Fibroblast of mammary gland (primary cell): Measurements from ENCODE around the gene SLC2A6.
A peak's percentile ranks its signal among the peaks of the same experiment; 100 is the strongest.

Source experiments
- DNase-seq: peaks from one replicate; pipeline ENCODE4 v3.0.0-alpha.2; 2010; ENCODE audit warnings: low read depth
- H3K4me3 ChIP-seq: 2 replicates; pipeline ENCODE4 v1.5.1; 2011; ENCODE audit warnings: low read depth, mild to moderate bottlenecking, low read length, moderate library complexity; ENCODE audit not compliant: control insufficient read depth
- TF ChIP-seq, protein P1 (sequence below): conservative IDR thresholded peaks from 2 replicates; pipeline ENCODE4 v1.5.1; 2011; ENCODE audit warnings: low read depth, low read length, inconsistent platforms; ENCODE audit not compliant: control insufficient read depth, insufficient read depth

The SLC2A6 gene

DNA sequence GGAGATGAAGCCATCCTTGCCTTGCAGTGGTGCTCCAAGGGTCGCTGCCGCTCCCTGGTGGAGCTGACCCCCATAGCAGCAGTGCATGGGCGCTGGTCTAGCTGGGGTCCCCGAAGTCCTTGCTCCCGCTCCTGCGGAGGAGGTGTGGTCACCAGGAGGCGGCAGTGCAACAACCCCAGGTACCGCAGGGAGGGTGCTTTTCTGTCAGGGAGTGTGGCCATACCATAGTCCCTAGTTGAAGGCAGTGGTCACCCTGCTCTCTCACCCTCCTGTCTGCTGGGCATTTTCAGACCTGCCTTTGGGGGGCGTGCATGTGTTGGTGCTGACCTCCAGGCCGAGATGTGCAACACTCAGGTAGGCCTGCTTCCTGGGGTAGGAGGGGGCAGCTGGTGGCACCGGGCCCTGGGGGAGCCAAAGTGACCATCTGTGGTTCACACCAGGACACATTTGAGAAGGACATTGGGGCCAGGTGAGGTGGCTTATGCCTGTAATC is 45.5 kb downstream of the SLC2A6 start:
- TF ChIP-seq, protein P1, sequence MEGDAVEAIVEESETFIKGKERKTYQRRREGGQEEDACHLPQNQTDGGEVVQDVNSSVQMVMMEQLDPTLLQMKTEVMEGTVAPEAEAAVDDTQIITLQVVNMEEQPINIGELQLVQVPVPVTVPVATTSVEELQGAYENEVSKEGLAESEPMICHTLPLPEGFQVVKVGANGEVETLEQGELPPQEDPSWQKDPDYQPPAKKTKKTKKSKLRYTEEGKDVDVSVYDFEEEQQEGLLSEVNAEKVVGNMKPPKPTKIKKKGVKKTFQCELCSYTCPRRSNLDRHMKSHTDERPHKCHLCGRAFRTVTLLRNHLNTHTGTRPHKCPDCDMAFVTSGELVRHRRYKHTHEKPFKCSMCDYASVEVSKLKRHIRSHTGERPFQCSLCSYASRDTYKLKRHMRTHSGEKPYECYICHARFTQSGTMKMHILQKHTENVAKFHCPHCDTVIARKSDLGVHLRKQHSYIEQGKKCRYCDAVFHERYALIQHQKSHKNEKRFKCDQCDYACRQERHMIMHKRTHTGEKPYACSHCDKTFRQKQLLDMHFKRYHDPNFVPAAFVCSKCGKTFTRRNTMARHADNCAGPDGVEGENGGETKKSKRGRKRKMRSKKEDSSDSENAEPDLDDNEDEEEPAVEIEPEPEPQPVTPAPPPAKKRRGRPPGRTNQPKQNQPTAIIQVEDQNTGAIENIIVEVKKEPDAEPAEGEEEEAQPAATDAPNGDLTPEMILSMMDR = no peak
- no peak for DNase-seq

DNA sequence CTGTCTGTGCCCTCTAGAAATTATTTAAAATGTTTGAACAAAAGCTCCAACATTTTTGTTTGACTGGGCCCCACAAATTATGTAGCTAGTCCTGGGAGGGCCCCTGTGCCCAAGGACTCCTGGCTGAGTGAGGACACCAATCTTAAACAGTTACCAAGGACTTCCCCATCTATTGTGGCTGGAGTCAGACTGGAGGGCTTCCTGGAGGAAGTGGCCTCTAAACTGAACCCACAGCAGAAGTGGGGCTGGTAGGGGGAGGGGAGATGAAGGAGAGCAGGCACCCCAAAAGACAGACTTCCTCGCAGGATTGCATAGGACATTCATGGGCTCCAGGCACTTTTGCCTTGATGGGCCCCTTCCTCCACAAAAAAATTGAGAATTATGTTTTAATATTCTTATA is 48.7 kb downstream of the SLC2A6 start:
- DNase-seq = no peak
- TF ChIP-seq, protein P1 = no peak
- H3K4me3 ChIP-seq = no peak overlapping the region

More for the DNA sequence above, 45.5 kb downstream of the SLC2A6 start:
- H3K4me3 ChIP-seq = no peak overlapping the region

GRCh38 chr9:133429641-133430161 is 49.2 kb downstream of the SLC2A6 start:
- no peak overlapping the region for H3K4me3 ChIP-seq
- DNase-seq = no peak
- TF ChIP-seq, protein P1 = peak; percentile 23

- no peak overlapping the region for H3K4me3 ChIP-seq
- TF ChIP-seq, protein P1 = no peak
Observed at GRCh38 chr9:133429214-133429613, 49.7 kb downstream of the SLC2A6 start.

DNA sequence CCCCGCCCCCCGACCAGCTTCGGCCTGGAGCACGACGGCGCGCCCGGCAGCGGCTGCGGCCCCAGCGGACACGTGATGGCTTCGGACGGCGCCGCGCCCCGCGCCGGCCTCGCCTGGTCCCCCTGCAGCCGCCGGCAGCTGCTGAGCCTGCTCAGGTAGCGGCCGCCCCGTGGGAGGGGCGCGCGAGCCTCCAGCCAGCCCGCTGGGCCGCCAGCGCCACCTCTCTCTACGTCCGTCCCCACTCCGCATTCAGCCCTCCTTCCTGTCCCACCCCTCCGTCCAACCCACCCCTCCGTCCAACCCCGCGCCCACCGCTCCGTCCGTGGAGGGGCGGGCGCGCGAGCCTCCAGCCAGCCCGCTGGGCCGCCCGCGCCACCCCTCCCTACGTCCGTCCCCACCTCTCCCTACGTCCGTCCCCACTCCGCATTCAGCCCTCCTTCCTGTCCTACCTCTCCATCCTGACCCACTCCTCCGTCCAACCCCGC is 50.2 kb downstream of the SLC2A6 start:
- no peak overlapping the region for H3K4me3 ChIP-seq
- TF ChIP-seq, protein P1 = no peak
- no peak for DNase-seq

More at GRCh38 chr9:133429214-133429613, 49.7 kb downstream of the SLC2A6 start:
- DNase-seq = no peak

DNA sequence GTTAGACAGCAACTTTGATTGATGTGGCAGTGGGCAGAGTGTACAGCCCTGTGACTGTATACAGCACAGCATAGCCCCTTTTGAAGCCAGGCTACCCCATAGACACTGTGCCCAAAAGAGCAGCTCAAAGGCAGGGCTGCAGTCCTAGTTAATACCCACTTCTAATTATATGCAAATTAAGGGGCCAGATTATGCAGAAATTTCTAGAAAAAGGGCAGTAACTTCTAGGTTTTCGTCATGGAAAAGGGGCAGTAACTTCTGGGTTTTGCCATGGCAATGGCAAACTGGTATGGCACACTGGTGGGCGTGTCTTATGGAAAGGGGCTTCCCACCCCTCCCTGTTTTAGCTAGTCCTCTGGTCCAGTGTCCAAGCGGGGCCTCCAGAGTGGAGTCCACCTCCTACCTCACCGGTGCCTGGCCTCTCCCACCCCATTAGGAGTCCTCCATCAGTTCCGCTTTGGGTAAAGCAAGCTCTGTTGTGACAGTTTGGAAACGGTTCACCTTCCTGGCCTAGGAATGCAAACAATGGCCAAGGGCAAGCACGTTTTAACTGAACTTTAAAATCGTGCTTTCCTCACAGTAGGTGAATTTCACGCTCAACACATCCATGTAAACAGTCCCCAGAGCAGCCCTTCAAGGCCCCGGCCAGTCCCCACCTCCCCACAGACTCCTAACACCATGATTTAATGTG is 51.1 kb downstream of the SLC2A6 start:
- DNase-seq = no peak
- H3K4me3 ChIP-seq = no peak overlapping the region
- TF ChIP-seq, protein P1 = no peak
